LNCAP (cell line): ENCODE data around the gene CACNA1I.

Experiments used
- CTCF ChIP-seq: fragments of 450-650 bp; IDR thresholded peaks from 2 replicates; pipeline ENCODE4 v1.5.1; 2017; ENCODE audit warnings: mild to moderate bottlenecking

The CACNA1I gene

GRCh38 chr22:39618996-39619530, 48.5 kb downstream of the CACNA1I start:
- TF ChIP-seq CTCF: no peak

GRCh38 chr22:39620924-39621690, 50.6 kb downstream of the CACNA1I start:
- no peak for TF ChIP-seq CTCF

GRCh38 chr22:39621826-39622225, 51.3 kb downstream of the CACNA1I start:
- TF ChIP-seq CTCF: no peak

GRCh38 chr22:39622881-39623367, 52.4 kb downstream of the CACNA1I start:
- peak; percentile 76 for TF ChIP-seq CTCF

GRCh38 chr22:39623603-39624500, 53.3 kb downstream of the CACNA1I start:
- TF ChIP-seq CTCF: no peak

GRCh38 chr22:39624501-39624821, 53.9 kb downstream of the CACNA1I start:
- no peak for TF ChIP-seq CTCF
